Mesothelial cell of epicardium (in vitro differentiated cells): Measurements from ENCODE around the gene CCDC150. TPM values are rescaled to one million over a fixed set of nuclear protein-coding genes. Genes with fewer than 3 reads are reported as not detected.

Source experiments
- DNase-seq, 2 experiments: peaks; one replicate each; pipeline ENCODE4 v3.0.0; 2021; ENCODE audit warnings: low spot score in 2 of 2; ENCODE audit not compliant: unreplicated experiment in 2 of 2
- H3K27ac Mint-ChIP-seq: 2 replicates; pipeline ENCODE4 v1.8.0; 2021; ENCODE audit warnings: mixed read lengths
- H3K27me3 Mint-ChIP-seq: 2 replicates; pipeline ENCODE4 v1.8.0; 2021; ENCODE audit warnings: low read depth, mixed read lengths
- H3K36me3 Mint-ChIP-seq: 2 replicates; pipeline ENCODE4 v1.8.0; 2021; ENCODE audit warnings: mixed read lengths
- H3K4me1 Mint-ChIP-seq: 2 replicates; pipeline ENCODE4 v1.8.0; 2021; ENCODE audit warnings: mixed read lengths
- H3K4me3 Mint-ChIP-seq: 2 replicates; pipeline ENCODE4 v1.8.0; 2021; ENCODE audit warnings: mild to moderate bottlenecking, moderate library complexity, mixed read lengths
- H3K9me3 Mint-ChIP-seq: 2 replicates; pipeline ENCODE4 v1.8.0; 2021; ENCODE audit warnings: mixed read lengths
- total RNA-seq: library from RNA; stranded (reverse); gene quantifications from 3 replicates; pipeline ENCODE4 v1.2.1, GENCODE V29; 2021
- TF ChIP-seq, protein P1 (sequence below): fragments of 200-600 bp; sonication (generic); IDR thresholded peaks from one replicate; pipeline ENCODE4 v1.5.0; 2021; ENCODE audit warnings: antibody characterized with exemption; ENCODE audit not compliant: unreplicated experiment

The CCDC150 gene
- total RNA-seq, 1 donor from 2014 or later, result 16.6 TPM

DNA sequence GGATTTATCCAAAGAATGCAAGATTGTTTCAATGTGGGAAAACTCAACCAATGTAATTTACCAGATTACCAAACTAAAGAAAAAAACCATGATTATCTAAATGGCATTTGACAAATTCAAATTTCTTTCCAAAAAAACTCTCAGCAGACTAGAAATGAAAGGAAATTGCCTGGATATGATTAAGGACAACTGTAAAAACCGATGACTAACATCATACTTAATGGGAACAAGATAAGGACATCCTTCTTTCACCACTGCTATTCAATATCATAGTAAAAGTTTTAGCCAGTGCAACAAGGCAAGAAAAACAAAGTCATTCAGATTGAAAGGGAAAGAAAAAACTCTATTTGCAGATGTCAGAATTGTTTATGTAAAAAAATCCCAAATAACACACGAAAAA lies 4.4 kb upstream of the CCDC150 start:
- no peak overlapping the region for H3K4me3 Mint-ChIP-seq
- peaks cover 10% of the 10 kb centered on the region for H3K36me3 Mint-ChIP-seq
- peaks cover 4% of the 10 kb centered on the region for H3K4me1 Mint-ChIP-seq
- DNase-seq, result no peak
- H3K27me3 Mint-ChIP-seq, result no peaks in the 10 kb centered on the region
- TF ChIP-seq, protein P1, sequence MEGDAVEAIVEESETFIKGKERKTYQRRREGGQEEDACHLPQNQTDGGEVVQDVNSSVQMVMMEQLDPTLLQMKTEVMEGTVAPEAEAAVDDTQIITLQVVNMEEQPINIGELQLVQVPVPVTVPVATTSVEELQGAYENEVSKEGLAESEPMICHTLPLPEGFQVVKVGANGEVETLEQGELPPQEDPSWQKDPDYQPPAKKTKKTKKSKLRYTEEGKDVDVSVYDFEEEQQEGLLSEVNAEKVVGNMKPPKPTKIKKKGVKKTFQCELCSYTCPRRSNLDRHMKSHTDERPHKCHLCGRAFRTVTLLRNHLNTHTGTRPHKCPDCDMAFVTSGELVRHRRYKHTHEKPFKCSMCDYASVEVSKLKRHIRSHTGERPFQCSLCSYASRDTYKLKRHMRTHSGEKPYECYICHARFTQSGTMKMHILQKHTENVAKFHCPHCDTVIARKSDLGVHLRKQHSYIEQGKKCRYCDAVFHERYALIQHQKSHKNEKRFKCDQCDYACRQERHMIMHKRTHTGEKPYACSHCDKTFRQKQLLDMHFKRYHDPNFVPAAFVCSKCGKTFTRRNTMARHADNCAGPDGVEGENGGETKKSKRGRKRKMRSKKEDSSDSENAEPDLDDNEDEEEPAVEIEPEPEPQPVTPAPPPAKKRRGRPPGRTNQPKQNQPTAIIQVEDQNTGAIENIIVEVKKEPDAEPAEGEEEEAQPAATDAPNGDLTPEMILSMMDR, result no peak
- H3K9me3 Mint-ChIP-seq, result peaks cover 28% of the 10 kb centered on the region
- no peak overlapping the region for H3K27ac Mint-ChIP-seq

DNA sequence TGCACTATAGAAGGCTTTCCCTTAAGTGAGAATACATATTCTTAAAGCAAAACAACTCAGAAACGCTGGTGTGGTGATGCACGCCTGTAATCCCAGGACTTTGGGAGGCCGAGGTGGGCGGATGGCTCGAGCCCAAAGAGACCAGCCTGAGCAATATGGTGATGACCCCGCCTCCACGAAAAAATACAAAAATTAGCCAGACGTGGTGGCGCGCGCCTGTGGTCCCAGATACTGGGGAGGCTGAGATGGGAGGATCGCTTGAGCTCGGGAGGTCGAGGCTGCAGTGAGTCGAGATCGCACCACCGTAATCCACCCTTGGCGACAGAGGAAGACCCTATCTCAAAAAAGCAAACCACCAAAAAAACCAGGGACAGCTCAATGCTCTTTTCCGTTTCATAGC lies 750 bp upstream of the CCDC150 start:
- Mint-ChIP-seq H3K27me3 (no peaks in the 10 kb centered on the region), H3K4me3 (peak overlapping the region; percentile 92), H3K9me3 (peaks cover 6% of the 10 kb centered on the region), H3K36me3 (no peaks in the 10 kb centered on the region), H3K4me1 (peaks cover 13% of the 10 kb centered on the region), H3K27ac (peak overlapping the region; percentile 82)
- TF ChIP-seq, protein P1, result no peak
- DNase-seq, result no peak

DNA sequence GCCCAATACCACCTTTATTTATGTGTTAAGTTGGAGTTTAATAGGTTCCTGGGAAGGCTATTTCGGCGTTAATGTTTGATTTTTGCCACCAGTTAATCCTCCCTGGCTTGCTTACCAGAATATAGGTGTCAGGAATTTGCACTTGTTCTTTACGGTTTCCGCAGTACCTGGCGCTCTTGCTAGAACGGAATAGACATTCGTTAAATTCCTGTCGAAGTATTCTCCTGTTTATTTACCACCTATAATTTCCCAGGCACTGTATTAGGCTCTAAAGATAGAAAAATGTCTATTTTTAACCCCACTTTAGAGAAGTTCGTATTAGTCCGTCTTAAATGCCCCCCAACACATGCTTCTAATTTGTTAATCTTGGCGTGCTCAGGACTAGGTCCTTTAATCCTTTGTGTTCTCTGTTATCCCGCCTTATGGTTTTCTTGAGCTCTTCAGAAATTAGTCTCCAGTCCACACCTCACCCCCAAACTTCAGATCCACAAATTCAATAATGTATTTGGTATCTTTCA lies 575 bp downstream of the CCDC150 start:
- no peak for DNase-seq
- no peaks in the 10 kb centered on the region for H3K27me3 Mint-ChIP-seq
- H3K4me1 Mint-ChIP-seq, result peaks cover 13% of the 10 kb centered on the region
- TF ChIP-seq, protein P1, result no peak
- H3K36me3 Mint-ChIP-seq, result no peaks in the 10 kb centered on the region
- peak overlapping the region; percentile 92 for H3K4me3 Mint-ChIP-seq
- H3K27ac Mint-ChIP-seq, result peak overlapping the region; percentile 94
- peaks cover 6% of the 10 kb centered on the region for H3K9me3 Mint-ChIP-seq

DNA sequence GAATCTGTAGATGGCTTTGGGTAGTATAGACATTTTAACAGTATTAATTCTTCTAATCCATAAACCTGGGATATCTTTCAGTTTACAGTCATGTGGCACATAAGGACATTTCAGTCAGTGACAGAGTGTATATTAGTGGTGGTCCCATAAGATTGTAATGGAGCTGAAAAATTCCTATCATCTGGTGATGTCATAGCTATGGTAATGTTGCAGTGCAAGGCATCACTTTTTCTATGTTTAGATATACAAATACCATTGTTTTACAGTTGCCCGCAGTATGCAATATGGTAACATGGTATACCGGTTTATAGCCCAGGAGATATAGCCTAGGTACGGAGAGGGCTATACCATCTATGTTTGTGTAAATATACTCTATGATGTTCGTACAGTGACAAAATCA lies 9.7 kb downstream of the CCDC150 start:
- Mint-ChIP-seq H3K4me3 (no peak overlapping the region), H3K9me3 (peaks cover 56% of the 10 kb centered on the region), H3K27ac (no peak overlapping the region), H3K4me1 (no peaks in the 10 kb centered on the region), H3K36me3 (peaks cover 51% of the 10 kb centered on the region), H3K27me3 (no peaks in the 10 kb centered on the region)
- TF ChIP-seq, protein P1, result no peak
- DNase-seq, result no peak

DNA sequence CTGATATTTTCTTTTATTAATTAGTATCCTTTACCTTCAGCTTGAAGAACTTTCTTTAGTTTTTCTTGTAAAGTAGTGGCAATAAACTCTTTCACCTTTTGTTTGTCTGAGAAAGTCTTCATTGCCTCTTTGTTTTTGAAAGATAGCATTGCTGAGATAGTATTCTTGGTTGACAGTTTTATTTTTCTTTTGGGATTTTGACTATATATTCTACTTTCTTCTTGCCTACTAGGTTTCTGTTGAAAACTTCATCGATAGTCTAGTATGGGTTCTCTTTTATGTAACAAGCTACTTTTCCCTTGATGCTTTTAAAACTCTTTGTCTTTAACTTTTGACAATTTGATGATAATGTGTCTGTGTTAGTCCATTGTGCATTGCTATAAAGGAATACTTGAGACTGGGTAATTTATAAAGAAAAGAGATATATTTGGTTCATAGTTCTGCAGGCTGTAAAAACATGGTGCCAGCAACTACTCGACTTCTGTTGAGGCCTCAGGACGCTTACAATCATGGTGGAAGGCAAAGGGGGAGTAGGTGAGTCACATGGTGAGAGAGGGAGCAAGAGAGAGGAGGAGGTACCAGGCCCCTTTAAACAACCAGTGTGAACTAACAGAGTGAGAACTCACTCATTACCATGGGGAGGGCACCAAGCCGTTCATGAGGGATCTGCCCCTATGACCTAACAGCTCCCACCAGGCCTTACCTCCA lies 12.0 kb downstream of the CCDC150 start:
- DNase-seq, result no peak
- Mint-ChIP-seq H3K4me3 (no peak overlapping the region), H3K4me1 (no peaks in the 10 kb centered on the region), H3K27me3 (no peaks in the 10 kb centered on the region), H3K27ac (no peak overlapping the region), H3K9me3 (peaks cover 61% of the 10 kb centered on the region), H3K36me3 (peaks cover 56% of the 10 kb centered on the region)
- TF ChIP-seq, protein P1, result no peak
